HepG2 (cell line): ENCODE results near the gene KLHL40. TPM values are rescaled to one million over a fixed set of nuclear protein-coding genes. Genes with fewer than 3 reads are reported as not detected.

Source experiments
- ARID3A ChIP-seq: IDR thresholded peaks from 2 replicates; pipeline ENCODE4 v1.6.1; 2012; ENCODE audit warnings: low read depth, low read length, improper control_type of control experiment
- HNRNPH1 ChIP-seq: fragments of 200-400 bp; formaldehyde crosslinking; optimal IDR thresholded peaks from 2 replicates; pipeline ENCODE3; 2017; ENCODE audit warnings: mild to moderate bottlenecking, low read depth, low read length
- MED1 ChIP-seq: sonication (generic); formaldehyde crosslinking; IDR thresholded peaks from 2 replicates; pipeline ENCODE4 v1.4.0; 2020; ENCODE audit warnings: missing genetic modification reagents
- NFAT5 ChIP-seq: sonication (generic); formaldehyde crosslinking; IDR thresholded peaks from 2 replicates; pipeline ENCODE4 v1.4.0; 2020; ENCODE audit warnings: missing genetic modification reagents
- NFYC ChIP-seq: IDR thresholded peaks from 2 replicates; pipeline ENCODE4 v1.6.1; 2016; ENCODE audit warnings: missing genetic modification reagents, missing compliant biosample characterization
- NR2F6 ChIP-seq, 2 experiments: IDR thresholded peaks; 2 replicates each; pipeline ENCODE4 v1.6.1; 2016; ENCODE audit warnings: antibody characterized with exemption in 1 of 2, mild to moderate bottlenecking in 1 of 2
- PAXIP1 ChIP-seq: sonication (generic); formaldehyde crosslinking; conservative IDR thresholded peaks from 2 replicates; pipeline ENCODE4 v1.4.0; 2020; ENCODE audit warnings: mild to moderate bottlenecking, missing genetic modification reagents, moderate library complexity
- SAP130 ChIP-seq: IDR thresholded peaks from 2 replicates; pipeline ENCODE4 v1.6.1; 2016; ENCODE audit warnings: low read depth
- SOX13 ChIP-seq, 3 experiments: fragments of 450-650 bp in 1 of 3; sonication (generic) in 1 of 3; formaldehyde crosslinking in 1 of 3; IDR thresholded peaks in 2 of 3; conservative IDR thresholded peaks in 1 of 3; 2 replicates each; pipeline versions ENCODE4 v1.5.0 to v1.6.1; 2016 to 2020; ENCODE audit warnings: antibody characterized with exemption in 1 of 3, mild to moderate bottlenecking in 1 of 3, missing compliant biosample characterization in 1 of 3, missing genetic modification reagents in 1 of 3, moderate library complexity in 1 of 3
- TAF15 ChIP-seq: fragments of 200-400 bp; formaldehyde crosslinking; IDR thresholded peaks from one replicate; pipeline ENCODE4 v1.6.1; 2018; ENCODE audit warnings: mild to moderate bottlenecking, low read depth, low read length; ENCODE audit not compliant: poor library complexity, severe bottlenecking
- ZBTB46 ChIP-seq: sonication (generic); formaldehyde crosslinking; IDR thresholded peaks from 2 replicates; pipeline ENCODE4 v1.4.0; 2020; ENCODE audit warnings: mild to moderate bottlenecking, missing genetic modification reagents, borderline replicate concordance
- ZIK1 ChIP-seq: sonication (generic); formaldehyde crosslinking; IDR thresholded peaks from 2 replicates; pipeline ENCODE4 v1.5.0; 2020; ENCODE audit warnings: mild to moderate bottlenecking, low read depth, missing genetic modification reagents, borderline replicate concordance
- ZNF224 ChIP-seq: sonication (generic); formaldehyde crosslinking; IDR thresholded peaks from 2 replicates; pipeline ENCODE4 v1.5.0; 2020; ENCODE audit warnings: mild to moderate bottlenecking, missing genetic modification reagents
- ZNF460 ChIP-seq: sonication (generic); formaldehyde crosslinking; IDR thresholded peaks from 2 replicates; pipeline ENCODE4 v1.5.1; 2020; ENCODE audit warnings: missing genetic modification reagents, mild to moderate bottlenecking, borderline replicate concordance
- ZNF891 ChIP-seq: sonication (generic); formaldehyde crosslinking; IDR thresholded peaks from 2 replicates; pipeline ENCODE4 v1.5.0; 2020; ENCODE audit warnings: mild to moderate bottlenecking, missing genetic modification reagents
- polyA plus RNA-seq, 8 experiments: library from polyadenylated mRNA; depleted of rRNA in 3 of 8; stranded (reverse) in 7 of 8; unstranded in 1 of 8; fragments of >200 nt; fragmentation: Illumina TruSeq in 4 of 8; extraction: Trizol in 4 of 8; gene quantifications; 2 replicates each; pipeline versions ENCODE4 v1.2.1 to v1.2.3, GENCODE V29; 2011 to 2016; ENCODE audit warnings: low read depth in 4 of 8, missing spikeins in 1 of 8, mixed read lengths in 1 of 8; ENCODE audit not compliant: insufficient read depth in 1 of 8
- total RNA-seq, 5 experiments: library from RNA; depleted of rRNA; stranded (reverse); fragments of >200 nt; fragmentation: Illumina TruSeq; extraction: Trizol; gene quantifications; 2 replicates each; pipeline ENCODE4 v1.2.3, GENCODE V29; 2016; ENCODE audit warnings: low read depth in 1 of 5

KLHL40 gene
- total and polyA plus RNA-seq, 2 of the 13 experiments (the other 11 are each of a cell fraction or from before 2014, with no cell fraction given): not detected

GRCh38 chr3:42683875-42684598 is 1.3 kb upstream of the KLHL40 start (continued):
- TF ChIP-seq TAF15 (no peak), NR2F6 (IDR thresholded peaks at IDR 0.05) (no peak), NR2F6 (CRISPR knock-in tag; IDR thresholded peaks at IDR 0.05) (no peak), HNRNPH1 (no peak), NFAT5 (CRISPR knock-in tag) (no peak), ZNF460 (no peak), SAP130 (CRISPR knock-in tag) (peak; percentile 39), ARID3A (no peak), ZNF224 (no peak), MED1 (CRISPR knock-in tag) (no peak), ZBTB46 (CRISPR knock-in tag) (no peak), NFYC (no peak), SOX13 (IDR thresholded peaks at IDR 0.05) (no peak), SOX13 (CRISPR knock-in tag; conservative IDR thresholded peaks at IDR 0.05 in 1 of 2, IDR thresholded peaks at IDR 0.05 in 1 of 2) (peak in 1 of 2 experiments; percentile 11; a peak in 1 of 4 replicates), ZNF891 (CRISPR knock-in tag) (no peak), PAXIP1 (CRISPR knock-in tag) (no peak), ZIK1 (CRISPR knock-in tag) (no peak)
